Calu3 (cell line): Measurements from ENCODE around the gene UGGT2. TPM values are rescaled to one million over a fixed set of nuclear protein-coding genes. Genes with fewer than 3 reads are reported as not detected.

Experiments
- BruUV-seq: library from RNA; stranded (reverse); fragments of 400-500 nt; replicated peaks from 2 replicates; lab custom pipeline; 2021; lab: Mats Ljungman, UMichigan
- CTCF ChIA-PET: fragments of 300-600 bp; sonication (Branson Sonifier 250); formaldehyde crosslinking; loops from one replicate; lab custom pipeline; 2022; ENCODE audit warnings: antibody characterized with exemption; lab: Charles Lee
- DNase-seq: peaks from one replicate; pipeline ENCODE4 v3.0.0; 2022
- H3K27ac Mint-ChIP-seq: one replicate; pipeline ENCODE4 v1.8.0; 2022; ENCODE audit warnings: mixed read lengths; ENCODE audit not compliant: unreplicated experiment
- H3K27me3 Mint-ChIP-seq: one replicate; pipeline ENCODE4 v1.8.0; 2022; ENCODE audit warnings: mixed read lengths; ENCODE audit not compliant: unreplicated experiment
- H3K36me3 Mint-ChIP-seq: one replicate; pipeline ENCODE4 v1.8.0; 2022; ENCODE audit warnings: mild to moderate bottlenecking, moderate library complexity, mixed read lengths; ENCODE audit not compliant: insufficient read depth, unreplicated experiment
- H3K4me1 Mint-ChIP-seq: one replicate; pipeline ENCODE4 v1.8.0; 2022; ENCODE audit warnings: mild to moderate bottlenecking, low read depth, mixed read lengths; ENCODE audit not compliant: unreplicated experiment
- H3K4me3 Mint-ChIP-seq: one replicate; pipeline ENCODE4 v1.8.0; 2022; ENCODE audit warnings: mild to moderate bottlenecking, low read depth, moderate library complexity, mixed read lengths; ENCODE audit not compliant: unreplicated experiment
- H3K9me3 Mint-ChIP-seq: one replicate; pipeline ENCODE4 v1.8.0; 2022; ENCODE audit warnings: low read depth, mixed read lengths; ENCODE audit not compliant: unreplicated experiment
- CTCF ChIP-seq: fragments of 200-600 bp; IDR thresholded peaks from one replicate; pipeline ENCODE4 v1.8.0; 2022; ENCODE audit warnings: antibody characterized with exemption; ENCODE audit not compliant: unreplicated experiment
- intact Hi-C: fragments of 100-400 bp; cut with micrococcal nuclease; formaldehyde crosslinking; loops from one replicate; pipeline ENCODE4 v1.10.0; 2022; ENCODE audit not compliant: unreplicated experiment
- total RNA-seq: library from RNA; stranded (reverse); gene quantifications from 2 replicates; pipeline ENCODE4 v1.2.3, GENCODE V29; 2022

UGGT2 gene
- total RNA-seq, 1 experiment from 2014 or later, result 12.1 TPM

GRCh38 chr13:95898256-95898655 is 154.9 kb downstream of the UGGT2 start:
- intact Hi-C loops, result no loop called here
- no TSS peak for BruUV-seq
- H3K27me3 Mint-ChIP-seq, result no peaks in the 10 kb centered on the region
- no peak overlapping the region for H3K4me3 Mint-ChIP-seq
- CTCF ChIA-PET, result no interaction called here
- TF ChIP-seq CTCF, result no peak
- DNase-seq, result no peak
- no peaks in the 10 kb centered on the region for H3K9me3 Mint-ChIP-seq
- H3K36me3 Mint-ChIP-seq, result no peaks in the 10 kb centered on the region
- H3K4me1 Mint-ChIP-seq, result peaks cover 7% of the 10 kb centered on the region
- H3K27ac Mint-ChIP-seq, result no peak overlapping the region

GRCh38 chr13:95896301-95896700 is 156.9 kb downstream of the UGGT2 start:
- H3K9me3 Mint-ChIP-seq, result no peaks in the 10 kb centered on the region
- H3K27ac Mint-ChIP-seq, result no peak overlapping the region

GRCh38 chr13:95893861-95894260 is 159.3 kb downstream of the UGGT2 start:
- H3K4me3 Mint-ChIP-seq, result no peak overlapping the region
- CTCF ChIA-PET, result no interaction called here
- intact Hi-C loops, result no loop called here
- no TSS peak for BruUV-seq
- no peak overlapping the region for H3K27ac Mint-ChIP-seq
- no peaks in the 10 kb centered on the region for H3K9me3 Mint-ChIP-seq
- no peak for DNase-seq
- H3K4me1 Mint-ChIP-seq, result peaks cover 7% of the 10 kb centered on the region
- no peak for TF ChIP-seq CTCF
- no peaks in the 10 kb centered on the region for H3K27me3 Mint-ChIP-seq
- H3K36me3 Mint-ChIP-seq, result no peaks in the 10 kb centered on the region

More at GRCh38 chr13:95896301-95896700, 156.9 kb downstream of the UGGT2 start:
- H3K4me1 Mint-ChIP-seq, result peaks cover 7% of the 10 kb centered on the region
- no TSS peak for BruUV-seq
- intact Hi-C loops, result no loop called here
- CTCF ChIA-PET, result no interaction called here
- no peak overlapping the region for H3K4me3 Mint-ChIP-seq
- TF ChIP-seq CTCF, result no peak
- no peak for DNase-seq
- H3K27me3 Mint-ChIP-seq, result no peaks in the 10 kb centered on the region
- H3K36me3 Mint-ChIP-seq, result no peaks in the 10 kb centered on the region

GRCh38 chr13:95882121-95882520 is 171.1 kb downstream of the UGGT2 start:
- no peak for DNase-seq
- no peak overlapping the region for H3K27ac Mint-ChIP-seq
- H3K9me3 Mint-ChIP-seq, result no peaks in the 10 kb centered on the region
- no peaks in the 10 kb centered on the region for H3K4me1 Mint-ChIP-seq
- CTCF ChIA-PET, result no interaction called here
- intact Hi-C loops, result no loop called here
- no TSS peak for BruUV-seq
- no peak overlapping the region for H3K4me3 Mint-ChIP-seq
- H3K27me3 Mint-ChIP-seq, result no peaks in the 10 kb centered on the region
- H3K36me3 Mint-ChIP-seq, result peaks cover 5% of the 10 kb centered on the region
- TF ChIP-seq CTCF, result no peak
